ENCODE data around the gene NDUFB6.
"Not testable (repeated sequence)": the region's sequence is repeated elsewhere in the genome, so short reads cannot be mapped to it uniquely, and the experiment has no call there.

NDUFB6 gene

GRCh38 chr9:32603914-32604852 lies 31.2 kb upstream of the NDUFB6 start (continued):
- TF ChIP-seq PATZ1 (CRISPR knock-in tag; IDR thresholded peaks at IDR 0.05; ENCODE audit: borderline replicate concordance) (no peak), SNAI2 (CRISPR knock-in tag; IDR thresholded peaks at IDR 0.05) (no peak), POU6F1 (CRISPR knock-in tag; IDR thresholded peaks at IDR 0.05; ENCODE audit: borderline replicate concordance, low read depth) (no peak), ZNF70 (CRISPR knock-in tag; IDR thresholded peaks at IDR 0.05) (no peak), GLIS3 (CRISPR knock-in tag; IDR thresholded peaks at IDR 0.05) (no peak)

- ATAC-seq: not testable (repeated sequence)
Measured at GRCh38 chr9:32599021-32599420, 26.1 kb upstream of the NDUFB6 start.

GRCh38 chr9:32596936-32597335 lies 24.0 kb upstream of the NDUFB6 start:
- TF ChIP-seq TCF4 (CRISPR knock-in tag; IDR thresholded peaks at IDR 0.05; ENCODE audit: borderline replicate concordance): no peak
- TF ChIP-seq ZFP3 (CRISPR knock-in tag; IDR thresholded peaks at IDR 0.05): no peak
- no peak for TF ChIP-seq CSRNP3 (CRISPR knock-in tag; IDR thresholded peaks at IDR 0.05)
- ATAC-seq: no peak

- no peak for TF ChIP-seq CSDC2 (CRISPR knock-in tag; IDR thresholded peaks at IDR 0.05)
- TF ChIP-seq TSHZ2 (CRISPR knock-in tag; IDR thresholded peaks at IDR 0.05): no peak
- TF ChIP-seq SNAI2 (CRISPR knock-in tag; IDR thresholded peaks at IDR 0.05): no peak
- no peak for TF ChIP-seq POU6F1 (CRISPR knock-in tag; IDR thresholded peaks at IDR 0.05; ENCODE audit: borderline replicate concordance, low read depth)
- no peak for TF ChIP-seq RARB (CRISPR knock-in tag; IDR thresholded peaks at IDR 0.05)
- TF ChIP-seq ZNF8 (CRISPR knock-in tag; IDR thresholded peaks at IDR 0.05): no peak
- no peak for ATAC-seq
Measured at GRCh38 chr9:32596096-32596865, 23.3 kb upstream of the NDUFB6 start.

GRCh38 chr9:32590898-32591297 lies 17.9 kb upstream of the NDUFB6 start:
- ATAC-seq: no peak
- TF ChIP-seq TCF4 (CRISPR knock-in tag; IDR thresholded peaks at IDR 0.05; ENCODE audit: borderline replicate concordance): no peak
- TF ChIP-seq POU6F1 (CRISPR knock-in tag; IDR thresholded peaks at IDR 0.05; ENCODE audit: borderline replicate concordance, low read depth): no peak
- TF ChIP-seq GLIS3 (CRISPR knock-in tag; IDR thresholded peaks at IDR 0.05): no peak
- TF ChIP-seq BACH2 (CRISPR knock-in tag; IDR thresholded peaks at IDR 0.05; ENCODE audit: borderline replicate concordance): no peak
- TF ChIP-seq ZNF565 (CRISPR knock-in tag; conservative IDR thresholded peaks at IDR 0.05; ENCODE audit: low read depth): no peak
- no peak for TF ChIP-seq RARB (CRISPR knock-in tag; IDR thresholded peaks at IDR 0.05)
- no peak for TF ChIP-seq SNAI2 (CRISPR knock-in tag; IDR thresholded peaks at IDR 0.05)
- TF ChIP-seq ZFP3 (CRISPR knock-in tag; IDR thresholded peaks at IDR 0.05): no peak
- TF ChIP-seq TOX (CRISPR knock-in tag; IDR thresholded peaks at IDR 0.05; ENCODE audit: borderline replicate concordance): no peak
- TF ChIP-seq ZFP30 (CRISPR knock-in tag; IDR thresholded peaks at IDR 0.05): no peak
- TF ChIP-seq CSRNP3 (CRISPR knock-in tag; IDR thresholded peaks at IDR 0.05): no peak

Data from SK-N-SH treated with all-trans-retinoic acid at 6 μM for 48 hours (cell line).